PC-9 (cell line): ENCODE data around the gene DCANP1. TPM values are rescaled to one million over a fixed set of nuclear protein-coding genes. Genes with fewer than 3 reads are reported as not detected.

Experiments used
- BruUV-seq: library from RNA; stranded (reverse); fragments of 400-500 nt; replicated peaks from 2 replicates; lab custom pipeline; 2021; lab: Mats Ljungman, UMichigan
- CTCF ChIA-PET: fragments of 300-600 bp; sonication (Branson Sonifier 250); formaldehyde crosslinking; loops from one replicate; lab custom pipeline; 2022; ENCODE audit warnings: antibody characterized with exemption; lab: Charles Lee
- POLR2A ChIA-PET: fragments of 300-600 bp; sonication (Branson Sonifier 250); formaldehyde crosslinking; loops from one replicate; lab custom pipeline; 2022; ENCODE audit warnings: antibody characterized with exemption; ENCODE audit not compliant: unreplicated experiment; lab: Charles Lee
- DNase-seq, 2 experiments: peaks; one replicate each; pipeline versions ENCODE4 v3.0.0 to v3.0.0-alpha.2; 2015 to 2022; ENCODE audit warnings: mixed read lengths in 1 of 2
- H2AFZ ChIP-seq: fragments of 200-600 bp; sonication (generic); 2 replicates; pipeline ENCODE4 v1.8.1; 2017; ENCODE audit warnings: antibody characterized with exemption
- H3F3A ChIP-seq: fragments of 200-600 bp; sonication (generic); 2 replicates; pipeline ENCODE4 v1.8.1; 2017; ENCODE audit warnings: antibody characterized with exemption, mild to moderate bottlenecking, low read depth; ENCODE audit not compliant: insufficient read depth
- H3K27ac ChIP-seq: fragments of 200-600 bp; sonication (generic); 2 replicates; pipeline ENCODE4 v1.6.1; 2016; ENCODE audit warnings: mixed run types
- H3K27me3 ChIP-seq: fragments of 200-600 bp; sonication (generic); 2 replicates; pipeline ENCODE4 v1.6.1; 2016; ENCODE audit warnings: low read depth, mixed run types; ENCODE audit not compliant: insufficient read depth
- H3K36me3 ChIP-seq: fragments of 200-600 bp; sonication (generic); 2 replicates; pipeline ENCODE4 v1.6.1; 2016; ENCODE audit warnings: low read depth, mixed run types
- H3K4me1 ChIP-seq: fragments of 200-600 bp; sonication (generic); replicated peaks from 2 replicates; pipeline ENCODE4 v1.6.1; 2016; ENCODE audit warnings: mixed run types; ENCODE audit not compliant: insufficient read depth
- H3K4me2 ChIP-seq: fragments of 200-600 bp; sonication (generic); 2 replicates; pipeline ENCODE4 v1.6.1; 2017; ENCODE audit warnings: mixed run types
- H3K4me3 ChIP-seq: fragments of 200-600 bp; sonication (generic); 2 replicates; pipeline ENCODE4 v1.6.1; 2016; ENCODE audit warnings: mixed run types
- H3K79me2 ChIP-seq: fragments of 200-600 bp; sonication (generic); 2 replicates; pipeline ENCODE4 v1.6.1; 2017; ENCODE audit warnings: low read depth, mixed run types
- H3K9me2 ChIP-seq: fragments of 200-600 bp; sonication (generic); 2 replicates; pipeline ENCODE4 v1.8.1; 2017; ENCODE audit warnings: mild to moderate bottlenecking; ENCODE audit not compliant: insufficient read depth
- H3K9me3 ChIP-seq: fragments of 200-600 bp; sonication (generic); 2 replicates; pipeline ENCODE4 v1.8.1; 2016; ENCODE audit warnings: low read depth; ENCODE audit not compliant: insufficient read depth
- H4K20me1 ChIP-seq: fragments of 200-600 bp; sonication (generic); 2 replicates; pipeline ENCODE4 v1.8.1; 2017; ENCODE audit not compliant: insufficient read depth
- CTCF ChIP-seq: fragments of 200-600 bp; sonication (generic); conservative IDR thresholded peaks from 2 replicates; pipeline ENCODE4 v1.6.1; 2017; ENCODE audit warnings: mixed run types, antibody characterized with exemption, mild to moderate bottlenecking, moderate library complexity
- EZH2 ChIP-seq: fragments of 200-600 bp; sonication (generic); IDR thresholded peaks from 2 replicates; pipeline ENCODE4 v1.8.0; 2017; ENCODE audit warnings: antibody characterized with exemption, low read depth
- intact Hi-C: fragments of 100-400 bp; cut with micrococcal nuclease; formaldehyde crosslinking; loops from one replicate; pipeline ENCODE4 v1.10.0; 2022; ENCODE audit not compliant: unreplicated experiment
- total RNA-seq: library from RNA; stranded (reverse); gene quantifications from 2 replicates; pipeline ENCODE4 v1.2.3, GENCODE V29; 2021

The DCANP1 gene
- total RNA-seq, 1 experiment from 2014 or later: not detected

GRCh38 chr5:135402031-135402430, 45.1 kb downstream of the DCANP1 start:
- Histone ChIP-seq H3K79me2 (peaks cover 17% of the 10 kb centered on the region), H3F3A (0 out of 2 replicates have a peak, but pooled peaks cover 3% of the 10 kb centered on the region), H3K36me3 (no peaks in the 10 kb centered on the region), H3K27ac (no peak overlapping the region), H3K4me2 (no peak overlapping the region), H3K27me3 (no peaks in the 10 kb centered on the region), H4K20me1 (peaks cover 10% of the 10 kb centered on the region), H2AFZ (no peak overlapping the region), H3K9me2 (no peaks in the 10 kb centered on the region), H3K4me3 (no peak overlapping the region), H3K9me3 (no peaks in the 10 kb centered on the region), H3K4me1 (peaks cover 8% of the 10 kb centered on the region)
- ChIA-PET CTCF (no interaction called here), POLR2A (no interaction called here)
- no peak for TF ChIP-seq EZH2
- no peak for TF ChIP-seq CTCF
- no TSS peak for BruUV-seq
- DNase-seq: no peak
- intact Hi-C loops: no loop called here

GRCh38 chr5:135400866-135401265, 46.3 kb downstream of the DCANP1 start:
- Histone ChIP-seq H3K27ac (no peak overlapping the region), H4K20me1 (peaks cover 22% of the 10 kb centered on the region), H3F3A (0 out of 2 replicates have a peak, but pooled peaks cover 3% of the 10 kb centered on the region), H3K4me2 (no peak overlapping the region), H3K79me2 (peaks cover 29% of the 10 kb centered on the region), H3K4me3 (no peak overlapping the region), H3K4me1 (peaks cover 18% of the 10 kb centered on the region), H2AFZ (no peak overlapping the region), H3K9me3 (no peaks in the 10 kb centered on the region), H3K27me3 (no peaks in the 10 kb centered on the region), H3K9me2 (no peaks in the 10 kb centered on the region), H3K36me3 (no peaks in the 10 kb centered on the region)
- no TSS peak for BruUV-seq
- TF ChIP-seq CTCF: no peak
- TF ChIP-seq EZH2: no peak
- intact Hi-C loops: no loop called here
- no peak for DNase-seq
- POLR2A ChIA-PET: no interaction called here
- CTCF ChIA-PET: no interaction called here

- Histone ChIP-seq H3K9me3 (no peaks in the 10 kb centered on the region), H3K4me2 (peak overlapping the region; percentile 90), H3K27me3 (no peaks in the 10 kb centered on the region), H3K4me1 (peaks cover 21% of the 10 kb centered on the region), H3F3A (0 out of 2 replicates have a peak, but pooled peaks cover 3% of the 10 kb centered on the region), H3K4me3 (peak overlapping the region; percentile 96), H3K79me2 (peaks cover 38% of the 10 kb centered on the region), H3K27ac (no peak overlapping the region), H2AFZ (peak overlapping the region; percentile 99), H4K20me1 (peaks cover 31% of the 10 kb centered on the region), H3K9me2 (no peaks in the 10 kb centered on the region), H3K36me3 (no peaks in the 10 kb centered on the region; the same call in 1 of the 2 replicates)
- ChIA-PET POLR2A (interaction anchor here (0.5 kb wide), 1 partner anchor 209 kb away, joined by 4 read pairs; no protein-coding TSS in a partner anchor), CTCF (no interaction called here)
- DNase-seq: no peak
- TF ChIP-seq CTCF (no peak), EZH2 (no peak)
- intact Hi-C loops: no loop called here
- no TSS peak for BruUV-seq
These were observed 47.2 kb downstream of the DCANP1 start for GRCh38 chr5:135399794-135400542.
